HAP-1 (cell line): ENCODE measurements around the gene DNMT3A.
"Not testable (repeated sequence)": the region's sequence is repeated elsewhere in the genome, so short reads cannot be mapped to it uniquely, and the experiment has no call there.

Experiments
- DNase-seq, 2 experiments: peaks; one replicate each; pipeline ENCODE4 v3.0.0-alpha.2; 2016 to 2020; ENCODE audit warnings: low spot score in 2 of 2
- H3K27me3 ChIP-seq: fragments of 250-450 bp; sonication (Bioruptor Pico); 2 replicates; pipeline ENCODE4 v1.5.1; 2020; ENCODE audit warnings: low read depth, mild to moderate bottlenecking, moderate library complexity
- H3K36me3 ChIP-seq: fragments of 250-450 bp; sonication (Bioruptor Pico); replicated peaks from 2 replicates; pipeline ENCODE4 v1.5.1; 2020; ENCODE audit warnings: mild to moderate bottlenecking
- H3K4me1 ChIP-seq: fragments of 250-450 bp; sonication (Bioruptor Pico); 2 replicates; pipeline ENCODE4 v1.5.1; 2020; ENCODE audit warnings: mild to moderate bottlenecking
- H3K4me3 ChIP-seq: fragments of 250-450 bp; sonication (Bioruptor Pico); 2 replicates; pipeline ENCODE4 v1.5.1; 2020; ENCODE audit warnings: mild to moderate bottlenecking, moderate library complexity
- H3K9me3 ChIP-seq: fragments of 250-450 bp; sonication (Bioruptor Pico); 2 replicates; pipeline ENCODE4 v1.5.1; 2020; ENCODE audit warnings: mild to moderate bottlenecking, moderate library complexity
- in situ Hi-C: fragments of 300-500 bp; cut with MboI; formaldehyde crosslinking; loops from 3 replicates; pipeline ENCODE4 v1.14.3; 2020; ENCODE audit warnings: low sequenced_read_pairs, inconsistent platforms, mixed read lengths

DNMT3A gene

GRCh38 chr2:25215948-25216679 is 125.6 kb downstream of the DNMT3A start:
- in situ Hi-C loops = no loop called here
- peaks cover 7% of the 10 kb centered on the region for H3K4me1 ChIP-seq
- no peaks in the 10 kb centered on the region for H3K36me3 ChIP-seq
- H3K4me3 ChIP-seq = peak overlapping the region; percentile 33
- DNase-seq = peak; percentile 60 to 86
- H3K9me3 ChIP-seq = no peaks in the 10 kb centered on the region
- no peaks in the 10 kb centered on the region for H3K27me3 ChIP-seq

DNA sequence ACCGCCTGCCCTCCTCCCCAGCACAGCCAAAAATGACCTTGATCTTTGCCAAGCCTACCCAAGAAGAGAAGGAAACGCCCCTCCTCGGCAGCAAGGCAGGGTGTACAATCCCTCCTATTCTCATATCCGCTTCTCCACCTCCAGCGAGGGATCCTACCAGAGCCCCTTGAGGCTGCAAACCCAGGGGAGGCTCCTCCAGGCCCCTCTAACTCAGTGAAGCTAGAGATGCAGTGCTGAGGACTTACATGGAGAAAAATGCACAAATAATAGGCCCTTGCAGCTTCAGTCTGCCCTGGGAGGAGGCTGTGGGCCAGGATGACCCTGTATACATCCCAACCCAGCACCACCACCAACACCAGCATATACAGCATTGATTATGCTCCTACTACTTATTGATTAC is 126.5 kb downstream of the DNMT3A start:
- no peak for DNase-seq
- in situ Hi-C loops = no loop called here
- Histone ChIP-seq H3K36me3 (no peaks in the 10 kb centered on the region), H3K9me3 (no peaks in the 10 kb centered on the region), H3K4me3 (no peak overlapping the region; the same call in 1 of the 2 replicates), H3K27me3 (no peaks in the 10 kb centered on the region), H3K4me1 (peaks cover 7% of the 10 kb centered on the region)

DNA sequence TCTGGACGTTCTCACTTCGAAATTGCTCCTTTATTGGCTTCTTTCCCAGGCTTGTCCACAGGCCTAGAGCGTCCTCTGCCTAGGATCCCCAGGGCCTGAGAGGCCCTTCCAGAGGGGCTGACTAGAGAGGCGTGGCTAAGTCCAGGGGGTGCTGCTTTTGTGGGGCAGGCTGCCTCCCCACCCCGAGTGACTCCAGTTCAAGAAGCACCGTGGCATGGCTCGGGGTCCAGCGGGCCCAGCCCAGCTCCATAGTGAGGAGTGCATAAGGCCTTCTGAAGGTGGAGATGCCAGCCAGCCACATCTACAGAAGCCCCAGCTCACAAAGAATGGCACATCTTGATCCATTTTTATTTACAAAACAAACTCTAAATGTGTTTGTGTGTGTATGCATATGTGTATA is 128.5 kb downstream of the DNMT3A start:
- in situ Hi-C loops = no loop called here
- Histone ChIP-seq H3K4me3 (no peak overlapping the region), H3K36me3 (no peaks in the 10 kb centered on the region), H3K27me3 (no peaks in the 10 kb centered on the region), H3K9me3 (no peaks in the 10 kb centered on the region), H3K4me1 (peaks cover 7% of the 10 kb centered on the region)
- DNase-seq = no peak

GRCh38 chr2:25210923-25211322 is 130.8 kb downstream of the DNMT3A start:
- in situ Hi-C loops, H3K4me3 ChIP-seq, H3K4me1 ChIP-seq, H3K27me3 ChIP-seq, DNase-seq, H3K36me3 ChIP-seq, H3K9me3 ChIP-seq: not testable (repeated sequence)

- in situ Hi-C loops = no loop called here
- no peak for DNase-seq
- H3K27me3 ChIP-seq = no peaks in the 10 kb centered on the region
Measured at GRCh38 chr2:25207078-25207545, 134.6 kb downstream of the DNMT3A start.

DNA sequence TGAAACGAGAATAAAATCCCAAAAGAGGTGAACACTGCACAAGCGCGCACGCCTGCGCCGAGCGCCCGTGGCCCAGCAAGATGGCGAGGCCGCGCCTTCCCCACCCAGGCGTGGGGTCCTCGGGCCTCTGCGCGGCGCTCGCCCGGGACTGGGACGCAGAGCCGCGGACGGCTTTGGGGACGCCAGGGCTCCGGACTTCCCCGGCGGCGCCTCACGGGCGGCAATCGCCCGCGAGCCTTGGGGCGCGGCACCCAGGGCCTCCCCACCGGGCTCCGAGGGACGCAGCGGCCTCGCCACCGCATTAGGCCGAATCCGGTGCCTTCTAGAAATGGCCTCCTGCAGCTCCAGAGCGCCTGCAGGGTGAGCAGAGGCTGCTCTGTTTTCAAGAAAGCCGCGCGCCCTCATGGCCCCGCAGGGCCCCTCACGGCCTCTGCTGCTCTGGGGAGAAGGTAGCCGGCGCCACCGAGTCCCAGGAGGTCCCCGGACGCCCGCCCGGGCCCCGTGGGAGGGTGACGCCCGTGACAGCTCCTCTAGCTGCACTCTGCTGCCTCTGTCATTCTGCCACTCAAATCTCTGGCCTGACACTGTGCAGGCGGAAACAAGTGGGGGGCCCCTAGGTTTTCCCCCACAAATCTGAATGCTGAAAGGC is 137.4 kb downstream of the DNMT3A start:
- DNase-seq = no peak
- H3K4me3 ChIP-seq = no peak overlapping the region
- no peaks in the 10 kb centered on the region for H3K9me3 ChIP-seq
- in situ Hi-C loops = no loop called here
- no peaks in the 10 kb centered on the region for H3K27me3 ChIP-seq
- H3K36me3 ChIP-seq = no peaks in the 10 kb centered on the region
- no peaks in the 10 kb centered on the region for H3K4me1 ChIP-seq

More at GRCh38 chr2:25207078-25207545, 134.6 kb downstream of the DNMT3A start:
- no peaks in the 10 kb centered on the region for H3K36me3 ChIP-seq
- H3K4me3 ChIP-seq = no peak overlapping the region
- no peaks in the 10 kb centered on the region for H3K4me1 ChIP-seq
- H3K9me3 ChIP-seq = no peaks in the 10 kb centered on the region

DNA sequence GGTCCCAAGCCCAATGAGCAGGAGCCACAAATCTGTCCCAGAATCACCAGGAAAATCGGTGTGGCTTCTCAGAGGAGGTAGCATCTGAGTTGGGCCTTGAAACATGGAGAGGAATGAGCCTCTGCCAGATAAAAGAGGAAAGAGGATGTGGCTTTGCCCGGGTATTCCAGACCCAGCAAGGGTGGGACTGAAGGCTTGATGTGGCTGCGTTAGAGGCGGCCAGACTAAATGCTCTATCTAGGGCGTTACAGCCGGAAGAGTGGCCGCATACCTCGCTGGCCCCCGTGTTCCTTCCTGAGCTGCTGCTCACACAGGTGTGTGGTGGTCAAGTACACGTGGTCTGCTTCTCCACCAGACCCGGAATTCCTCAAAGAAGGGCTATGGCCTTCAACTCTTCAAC is 139.4 kb downstream of the DNMT3A start:
- in situ Hi-C loops = no loop called here
- Histone ChIP-seq H3K4me1 (peaks cover 7% of the 10 kb centered on the region), H3K9me3 (no peaks in the 10 kb centered on the region), H3K4me3 (no peak overlapping the region), H3K27me3 (no peaks in the 10 kb centered on the region), H3K36me3 (no peaks in the 10 kb centered on the region)
- no peak for DNase-seq

- DNase-seq = no peak
- H3K27me3 ChIP-seq = no peaks in the 10 kb centered on the region
- in situ Hi-C loops = no loop called here
- H3K4me3 ChIP-seq = no peak overlapping the region
- H3K36me3 ChIP-seq = no peaks in the 10 kb centered on the region
- peaks cover 7% of the 10 kb centered on the region for H3K4me1 ChIP-seq
- H3K9me3 ChIP-seq = no peaks in the 10 kb centered on the region
Measured at GRCh38 chr2:25201794-25202193, 139.9 kb downstream of the DNMT3A start.

GRCh38 chr2:25201265-25201664 is 140.5 kb downstream of the DNMT3A start:
- Histone ChIP-seq H3K27me3 (no peaks in the 10 kb centered on the region), H3K4me3 (no peak overlapping the region), H3K9me3 (no peaks in the 10 kb centered on the region), H3K4me1 (peaks cover 7% of the 10 kb centered on the region), H3K36me3 (no peaks in the 10 kb centered on the region)
- in situ Hi-C loops = no loop called here
- peak in 1 of 2 experiments; percentile 27 for DNase-seq

- Histone ChIP-seq H3K4me1 (peaks cover 7% of the 10 kb centered on the region), H3K36me3 (no peaks in the 10 kb centered on the region), H3K4me3 (no peak overlapping the region), H3K27me3 (no peaks in the 10 kb centered on the region), H3K9me3 (no peaks in the 10 kb centered on the region)
- in situ Hi-C loops = loop anchor here (5.0 to 10.0 kb wide), 2 partner anchors 226 to 794 kb away; partner anchors contain the start of gene DNAJC27
- DNase-seq = no peak
Measured at GRCh38 chr2:25198576-25198975, 143.1 kb downstream of the DNMT3A start.

DNA sequence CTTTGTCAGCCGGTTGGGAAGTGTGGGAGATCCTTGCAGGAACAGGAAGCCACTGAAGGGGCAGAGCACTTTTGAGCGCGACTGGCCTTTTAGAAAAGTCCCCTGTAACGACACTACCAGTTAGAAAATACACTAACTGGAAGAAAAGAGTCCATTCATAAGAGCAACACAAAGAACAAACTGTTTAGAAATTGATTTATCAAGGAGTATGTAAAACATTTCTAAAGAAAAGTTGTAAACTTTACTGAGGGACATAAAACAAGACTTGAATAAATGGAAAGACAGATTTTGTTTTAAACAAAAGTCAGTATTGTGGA is 143.6 kb downstream of the DNMT3A start:
- DNase-seq = peak in 1 of 2 experiments; percentile 20
- no peaks in the 10 kb centered on the region for H3K27me3 ChIP-seq
- no peaks in the 10 kb centered on the region for H3K9me3 ChIP-seq
- peaks cover 7% of the 10 kb centered on the region for H3K4me1 ChIP-seq
- in situ Hi-C loops = loop anchor here (5.0 to 10.0 kb wide), 2 partner anchors 226 to 793 kb away; partner anchors contain the start of gene DNAJC27
- no peak overlapping the region for H3K4me3 ChIP-seq
- H3K36me3 ChIP-seq = no peaks in the 10 kb centered on the region

DNA sequence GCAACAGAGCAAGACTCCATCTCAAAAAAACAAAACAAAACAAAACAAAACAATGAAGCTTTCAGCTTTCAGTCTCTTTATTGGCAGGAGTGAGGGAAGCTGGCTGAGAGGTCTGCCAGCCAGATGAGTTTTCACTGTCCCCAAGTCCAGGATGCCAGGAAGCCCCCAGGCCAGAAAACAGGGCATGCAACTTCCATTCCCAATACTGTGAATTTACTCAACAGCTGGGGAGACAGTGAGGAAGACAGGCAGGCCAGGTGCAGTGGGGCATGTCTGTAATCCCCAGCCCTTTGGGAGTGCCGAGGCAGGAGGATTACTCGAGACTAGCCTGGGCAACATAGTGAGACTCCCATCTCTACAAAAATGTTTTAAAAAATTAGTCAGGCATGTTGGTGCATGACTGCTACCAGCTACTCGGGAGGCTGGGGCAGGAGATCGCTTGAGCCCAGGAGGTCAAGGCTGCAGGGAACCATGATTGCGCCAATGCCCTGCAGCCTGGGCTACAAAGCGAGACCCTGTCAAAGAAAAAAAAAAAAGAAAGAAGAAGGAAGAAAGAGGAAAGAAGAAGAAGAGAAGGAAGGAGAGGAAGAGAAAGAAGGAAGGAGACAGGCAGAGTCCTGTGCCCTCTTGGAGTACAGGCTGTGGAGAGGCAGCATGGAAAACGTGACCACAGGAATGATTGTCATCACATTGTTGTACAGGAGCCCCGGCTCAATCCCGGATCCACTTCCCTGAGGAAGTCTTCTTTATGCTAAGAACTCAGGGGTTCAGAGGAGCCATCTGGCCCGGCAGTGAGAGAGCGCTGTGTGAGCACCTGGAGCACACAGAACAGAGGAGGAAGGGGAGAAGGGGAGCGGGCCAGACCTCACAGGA is 144.2 kb downstream of the DNMT3A start:
- in situ Hi-C loops = loop anchor here (5.0 to 10.0 kb wide), 2 partner anchors 225 to 793 kb away; partner anchors contain the start of gene DNAJC27
- no peaks in the 10 kb centered on the region for H3K27me3 ChIP-seq
- DNase-seq = peak in 1 of 2 experiments; percentile 32
- no peaks in the 10 kb centered on the region for H3K9me3 ChIP-seq
- no peak overlapping the region for H3K4me3 ChIP-seq
- no peaks in the 10 kb centered on the region for H3K36me3 ChIP-seq
- H3K4me1 ChIP-seq = peaks cover 9% of the 10 kb centered on the region

- Histone ChIP-seq H3K4me1 (peaks cover 14% of the 10 kb centered on the region), H3K36me3 (no peaks in the 10 kb centered on the region), H3K27me3 (no peaks in the 10 kb centered on the region), H3K9me3 (no peaks in the 10 kb centered on the region), H3K4me3 (no peak overlapping the region)
- in situ Hi-C loops = loop anchor here (5.0 to 10.0 kb wide), 2 partner anchors 222 to 790 kb away; partner anchors contain the start of gene DNAJC27
- DNase-seq = no peak
Measured at GRCh38 chr2:25194576-25195122, 147.1 kb downstream of the DNMT3A start.
